ENCODE data around the gene DUOX1.

DNA sequence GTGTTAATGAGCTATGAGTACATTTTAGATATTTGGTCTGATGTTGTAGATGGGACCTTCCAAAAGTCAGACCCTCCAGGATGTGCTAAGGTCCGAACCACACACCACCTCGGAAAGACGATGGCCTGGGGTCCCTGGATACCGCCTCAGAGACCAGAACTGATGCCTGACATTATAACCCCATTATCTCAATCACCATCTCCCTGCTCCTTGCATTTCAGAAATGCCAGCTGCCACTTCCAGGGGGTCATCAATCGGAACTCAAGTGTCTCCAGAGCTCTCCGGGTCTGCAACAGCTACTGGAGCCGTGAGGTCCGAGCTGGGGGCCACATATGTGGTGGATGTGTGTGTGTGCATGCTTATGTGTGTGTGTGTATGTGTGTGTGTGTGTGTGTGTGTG, 7.9 kb downstream of the DUOX1 start:
- TF ChIP-seq, protein P1, sequence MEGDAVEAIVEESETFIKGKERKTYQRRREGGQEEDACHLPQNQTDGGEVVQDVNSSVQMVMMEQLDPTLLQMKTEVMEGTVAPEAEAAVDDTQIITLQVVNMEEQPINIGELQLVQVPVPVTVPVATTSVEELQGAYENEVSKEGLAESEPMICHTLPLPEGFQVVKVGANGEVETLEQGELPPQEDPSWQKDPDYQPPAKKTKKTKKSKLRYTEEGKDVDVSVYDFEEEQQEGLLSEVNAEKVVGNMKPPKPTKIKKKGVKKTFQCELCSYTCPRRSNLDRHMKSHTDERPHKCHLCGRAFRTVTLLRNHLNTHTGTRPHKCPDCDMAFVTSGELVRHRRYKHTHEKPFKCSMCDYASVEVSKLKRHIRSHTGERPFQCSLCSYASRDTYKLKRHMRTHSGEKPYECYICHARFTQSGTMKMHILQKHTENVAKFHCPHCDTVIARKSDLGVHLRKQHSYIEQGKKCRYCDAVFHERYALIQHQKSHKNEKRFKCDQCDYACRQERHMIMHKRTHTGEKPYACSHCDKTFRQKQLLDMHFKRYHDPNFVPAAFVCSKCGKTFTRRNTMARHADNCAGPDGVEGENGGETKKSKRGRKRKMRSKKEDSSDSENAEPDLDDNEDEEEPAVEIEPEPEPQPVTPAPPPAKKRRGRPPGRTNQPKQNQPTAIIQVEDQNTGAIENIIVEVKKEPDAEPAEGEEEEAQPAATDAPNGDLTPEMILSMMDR (IDR thresholded peaks at IDR 0.05) = no peak
- TF ChIP-seq POLR2A (IDR thresholded peaks at IDR 0.05) = no peak

All from adrenal gland (tissue), 5 donors.